ENCODE data around the gene TCF19. TPM values are rescaled to one million over a fixed set of nuclear protein-coding genes. Genes with fewer than 3 reads are reported as not detected.
"Not testable (repeated sequence)": the region's sequence is repeated elsewhere in the genome, so short reads cannot be mapped to it uniquely, and the experiment has no call there.

The TCF19 gene
- total and polyA plus RNA-seq, 10 of the 15 experiments (the other 5 are each of a cell fraction or from before 2014, with no cell fraction given): 7.7 to 103 (median 53.3) TPM

DNA sequence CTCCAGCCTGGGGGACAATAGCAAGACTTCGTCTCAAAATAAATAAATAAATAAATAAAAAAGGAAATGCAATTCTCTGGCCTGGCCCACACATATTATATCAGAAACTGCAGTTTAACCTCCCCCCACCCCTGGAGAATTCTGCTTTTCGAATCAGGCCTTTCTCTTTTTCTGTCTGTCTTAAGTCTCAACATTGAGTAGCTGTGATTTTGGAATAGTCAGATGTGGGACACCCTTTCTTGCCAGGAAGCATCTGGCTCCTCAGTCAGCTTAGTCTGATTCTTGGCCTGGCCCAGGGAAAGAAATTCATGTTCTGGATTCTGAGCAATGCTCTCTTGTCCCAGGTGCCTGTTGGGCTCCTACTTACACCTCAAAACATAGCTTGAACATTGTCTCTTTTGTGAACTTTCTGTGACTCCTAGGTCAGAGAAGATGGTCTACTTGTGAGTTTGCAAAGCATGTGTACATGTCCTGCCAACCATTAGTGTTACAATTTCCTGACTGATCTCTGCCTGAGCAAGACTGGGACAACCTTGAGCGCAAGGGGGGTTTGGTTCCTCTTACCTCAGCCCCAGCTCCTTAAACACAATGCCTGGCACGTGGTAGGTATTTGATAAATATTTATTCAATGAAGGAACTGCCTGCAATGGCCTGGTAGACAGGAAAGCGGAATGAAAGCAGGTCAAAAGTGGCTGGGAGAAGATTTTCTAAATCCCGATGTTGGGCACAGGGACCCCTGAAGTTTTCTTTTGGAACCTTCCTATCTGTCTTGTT is 35.9 kb downstream of the TCF19 start:
- WGBS (ENCODE audit: insufficient coverage, insufficient replicate concordance, low lambda C conversion rate, missing lambda C conversion rate): 62% methylated on average over 6 of the region's 6 CpGs
- Histone ChIP-seq H3K9ac (ENCODE audit: control insufficient read depth, insufficient read depth, low read length) (no peak overlapping the region), H3K4me1 (ENCODE audit: control insufficient read depth, insufficient read depth, low read length) (peaks cover 10% of the 10 kb centered on the region), H2AFZ (ENCODE audit: control insufficient read depth, low read depth, low read length) (no peak overlapping the region), H4K20me1 (ENCODE audit: control insufficient read depth, insufficient read depth) (no peaks in the 10 kb centered on the region), H3K27ac (ENCODE audit: control insufficient read depth, insufficient read depth) (no peak overlapping the region), H3K27me3 (replicated peaks in 1 of 2; ENCODE audit: control insufficient read depth in 2 of 2, insufficient read depth in 2 of 2, low read length in 1 of 2) (no peaks in the 10 kb centered on the region), H3K36me3 (ENCODE audit: control insufficient read depth in 2 of 2, insufficient read depth in 2 of 2, low read length in 1 of 2) (no peaks in the 10 kb centered on the region), H3K79me2 (ENCODE audit: control insufficient read depth, insufficient read depth, low read length) (peaks cover 12% of the 10 kb centered on the region), H3K4me3 (no peak overlapping the region), H3K9me3 (replicated peaks; ENCODE audit: control insufficient read depth, insufficient read depth, low read length) (no peaks in the 10 kb centered on the region), H3K4me2 (ENCODE audit: control insufficient read depth, insufficient read depth) (no peak overlapping the region)
- peak; percentile 59 for TF ChIP-seq BCL3 (IDR thresholded peaks at IDR 0.05; ENCODE audit: borderline replicate concordance, insufficient read depth, low read depth, low read length, poor library complexity, severe bottlenecking)
- TF ChIP-seq CREB1 (IDR thresholded peaks at IDR 0.05; ENCODE audit: low read depth): no peak
- no TSS peak for BruUV-seq (replicated peaks)
- no peak for DNase-seq (ENCODE audit: low read depth, low spot score)
- intact Hi-C loops (cut with micrococcal nuclease; ENCODE audit: unreplicated experiment): no loop called here
- SMC1A ChIA-PET (ENCODE audit: uncharacterized antibody, unreplicated experiment): interaction anchor here (0.6 to 3.3 kb wide), 10 partner anchors 12 to 174 kb away, joined by 3 to 16 read pairs (median 4); partner anchors contain the start of gene PSORS1C2
- POLR2A ChIA-PET: interaction anchor here (0.6 to 0.7 kb wide), 5 partner anchors 12 to 281 kb away, joined by 3 to 4 read pairs (median 3); no protein-coding TSS in a partner anchor
- no peak for FAIRE-seq
- in situ Hi-C loops (cut with MboI): loop anchor here (5.0 kb wide), 1 partner anchor 57 kb away; the partner anchor contains the start of gene PSORS1C2
- RAD21 ChIA-PET (ENCODE audit: unreplicated experiment): interaction anchor here (0.8 to 5.4 kb wide), 7 partner anchors 34 to 193 kb away, joined by 3 to 84 read pairs (median 7); partner anchors contain the start of genes PSORS1C2 and TCF19
- CTCF ChIA-PET: interaction anchor here (0.7 to 14.6 kb wide), 8 partner anchors 11 to 205 kb away, joined by 3 to 326 read pairs (median 4); partner anchors contain the start of genes PSORS1C2 and TCF19
- no peak for ATAC-seq

- in situ Hi-C loops (cut with MboI): loop anchor here (5.0 kb wide), 2 partner anchors 72 to 172 kb away; no protein-coding TSS in a partner anchor
- ATAC-seq: not testable (repeated sequence)
- RAD21 ChIA-PET (ENCODE audit: unreplicated experiment): interaction anchor here (1.3 to 5.4 kb wide), 4 partner anchors 58 to 171 kb away, joined by 4 to 84 read pairs (median 6); no protein-coding TSS in a partner anchor
Observed at GRCh38 chr6:31195308-31195979, 37.1 kb downstream of the TCF19 start.

More at GRCh38 chr6:31195308-31195979, 37.1 kb downstream of the TCF19 start:
- H3K9ac ChIP-seq (ENCODE audit: control insufficient read depth, insufficient read depth, low read length); H3K4me3 ChIP-seq; H3K9me3 ChIP-seq (replicated peaks; ENCODE audit: control insufficient read depth, insufficient read depth, low read length); H2AFZ ChIP-seq (ENCODE audit: control insufficient read depth, low read depth, low read length); intact Hi-C loops (cut with micrococcal nuclease; ENCODE audit: unreplicated experiment); H3K36me3 ChIP-seq (ENCODE audit: control insufficient read depth in 2 of 2, insufficient read depth in 2 of 2, low read length in 1 of 2); H3K4me1 ChIP-seq (ENCODE audit: control insufficient read depth, insufficient read depth, low read length); BruUV-seq (replicated peaks); H4K20me1 ChIP-seq (ENCODE audit: control insufficient read depth, insufficient read depth); H3K27me3 ChIP-seq (replicated peaks in 1 of 2; ENCODE audit: control insufficient read depth in 2 of 2, insufficient read depth in 2 of 2, low read length in 1 of 2); H3K4me2 ChIP-seq (ENCODE audit: control insufficient read depth, insufficient read depth); DNase-seq (ENCODE audit: low read depth, low spot score); H3K27ac ChIP-seq (ENCODE audit: control insufficient read depth, insufficient read depth); FAIRE-seq: not testable (repeated sequence)
- peaks cover 23% of the 10 kb centered on the region for H3K79me2 ChIP-seq (ENCODE audit: control insufficient read depth, insufficient read depth, low read length)
- CTCF ChIA-PET: interaction anchor here (1.0 to 14.6 kb wide), 9 partner anchors 36 to 172 kb away, joined by 3 to 326 read pairs (median 6); partner anchors contain the start of genes PSORS1C2 and TCF19
- 96% methylated on average over 31 of the region's 41 CpGs for WGBS (ENCODE audit: insufficient coverage, insufficient replicate concordance, low lambda C conversion rate, missing lambda C conversion rate)
- SMC1A ChIA-PET (ENCODE audit: uncharacterized antibody, unreplicated experiment): interaction anchor here (0.9 to 2.8 kb wide), 7 partner anchors 11 to 202 kb away, joined by 3 to 35 read pairs (median 3); partner anchors contain the start of gene PSORS1C2
- POLR2A ChIA-PET: interaction anchor here (1.6 to 2.2 kb wide), 3 partner anchors 35 to 78 kb away, joined by 5 to 9 read pairs (median 5); no protein-coding TSS in a partner anchor

Data from GM12878 (cell line).